Measurements from ENCODE around the gene KCNJ2.

- TF ChIP-seq, protein P1, sequence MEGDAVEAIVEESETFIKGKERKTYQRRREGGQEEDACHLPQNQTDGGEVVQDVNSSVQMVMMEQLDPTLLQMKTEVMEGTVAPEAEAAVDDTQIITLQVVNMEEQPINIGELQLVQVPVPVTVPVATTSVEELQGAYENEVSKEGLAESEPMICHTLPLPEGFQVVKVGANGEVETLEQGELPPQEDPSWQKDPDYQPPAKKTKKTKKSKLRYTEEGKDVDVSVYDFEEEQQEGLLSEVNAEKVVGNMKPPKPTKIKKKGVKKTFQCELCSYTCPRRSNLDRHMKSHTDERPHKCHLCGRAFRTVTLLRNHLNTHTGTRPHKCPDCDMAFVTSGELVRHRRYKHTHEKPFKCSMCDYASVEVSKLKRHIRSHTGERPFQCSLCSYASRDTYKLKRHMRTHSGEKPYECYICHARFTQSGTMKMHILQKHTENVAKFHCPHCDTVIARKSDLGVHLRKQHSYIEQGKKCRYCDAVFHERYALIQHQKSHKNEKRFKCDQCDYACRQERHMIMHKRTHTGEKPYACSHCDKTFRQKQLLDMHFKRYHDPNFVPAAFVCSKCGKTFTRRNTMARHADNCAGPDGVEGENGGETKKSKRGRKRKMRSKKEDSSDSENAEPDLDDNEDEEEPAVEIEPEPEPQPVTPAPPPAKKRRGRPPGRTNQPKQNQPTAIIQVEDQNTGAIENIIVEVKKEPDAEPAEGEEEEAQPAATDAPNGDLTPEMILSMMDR (IDR thresholded peaks at IDR 0.05; ENCODE audit: insufficient read depth, low read length, poor library complexity, severe bottlenecking): no peak
- no peak for TF ChIP-seq EZH2phosphoT487 (conservative IDR thresholded peaks at IDR 0.05; ENCODE audit: low read length)
Measured at GRCh38 chr17:70130289-70130688, 39.0 kb upstream of the KCNJ2 start.

Measured in SU-DHL-6 (cell line).